T-cell (primary cell): ENCODE data around the gene TRMT13. TPM values are rescaled to one million over a fixed set of nuclear protein-coding genes. Genes with fewer than 3 reads are reported as not detected.

Experiments used
- ATAC-seq, 4 experiments: fragments of 200-7000 bp in 3 of 4; fragments of 150-1000 bp in 1 of 4; cut with Tn5 transposase; replicated peaks in 1 of 4; 1 replicate in 3 of 4; 2 replicates in 1 of 4; pipeline ENCODE4 v1.10.0; 2021; ENCODE audit warnings: moderate library complexity in 3 of 4, mild to moderate bottlenecking in 2 of 4, moderate number of reproducible peaks in 1 of 4
- CTCF ChIA-PET, 2 donors: fragments of 300-600 bp; sonication (Branson Sonifier 250); formaldehyde crosslinking; loops; one replicate each; lab custom pipeline; 2022; ENCODE audit warnings: antibody characterized with exemption in 2 of 2; lab: Charles Lee
- POLR2A ChIA-PET, 2 donors: fragments of 300-600 bp; sonication (Branson Sonifier 250); formaldehyde crosslinking; loops; one replicate each; lab custom pipeline; 2022; ENCODE audit warnings: antibody characterized with exemption in 2 of 2; lab: Charles Lee
- DNase-seq, 35 experiments: peaks; one replicate each; pipeline versions ENCODE4 v3.0.0 to v3.0.0-alpha.2; 2013 to 2023
- H3K27ac ChIP-seq: one replicate; pipeline ENCODE4 v1.5.1; 2013; ENCODE audit warnings: low read length
- H3K27me3 ChIP-seq, 2 experiments: replicated peaks in 1 of 2; 1 replicate in 1 of 2; 2 replicates in 1 of 2; pipeline versions ENCODE4 v1.6.1 to v1.7.0; 2013; ENCODE audit warnings: low read length in 1 of 2, mixed read lengths in 1 of 2; ENCODE audit not compliant: control insufficient read depth in 2 of 2, insufficient read depth in 2 of 2; ENCODE audit errors: extremely low read depth in 1 of 2
- H3K36me3 ChIP-seq, 2 donors: 1 replicate in 1 of 2; 2 replicates in 1 of 2; pipeline versions ENCODE4 v1.6.1 to v1.7.0; 2013; ENCODE audit warnings: low read length in 1 of 2; ENCODE audit not compliant: control insufficient read depth in 2 of 2, insufficient read depth in 1 of 2; ENCODE audit errors: extremely low read depth in 1 of 2
- H3K4me1 ChIP-seq, 2 experiments: 1 replicate in 1 of 2; 2 replicates in 1 of 2; pipeline versions ENCODE4 v1.6.1 to v1.7.0; 2013; ENCODE audit warnings: low read length in 2 of 2, mixed read lengths in 1 of 2; ENCODE audit not compliant: insufficient read depth in 2 of 2, control insufficient read depth in 1 of 2; ENCODE audit errors: extremely low read depth in 1 of 2
- H3K4me3 ChIP-seq, 2 donors: 1 replicate in 1 of 2; 2 replicates in 1 of 2; pipeline versions ENCODE4 v1.5.1 to v1.7.0; 2013; ENCODE audit warnings: mild to moderate bottlenecking in 2 of 2, low read length in 1 of 2, moderate library complexity in 1 of 2; ENCODE audit not compliant: control insufficient read depth in 1 of 2; ENCODE audit errors: extremely low read depth in 1 of 2
- H3K9me3 ChIP-seq: 2 replicates; pipeline ENCODE4 v1.7.0; 2013
- H3K27ac Mint-ChIP-seq, 2 donors: one replicate each; pipeline ENCODE4 v1.8.0; 2020 to 2021; ENCODE audit warnings: mild to moderate bottlenecking in 2 of 2, mixed read lengths in 2 of 2
- H3K27me3 Mint-ChIP-seq, 2 donors: one replicate each; pipeline ENCODE4 v1.8.0; 2021 to 2022; ENCODE audit warnings: mixed read lengths in 2 of 2
- H3K36me3 Mint-ChIP-seq: one replicate; pipeline ENCODE4 v1.8.0; 2021; ENCODE audit warnings: mixed read lengths
- H3K4me1 Mint-ChIP-seq, 3 donors: one replicate each; pipeline ENCODE4 v1.8.0; 2020 to 2022; ENCODE audit warnings: mixed read lengths in 3 of 3, mild to moderate bottlenecking in 1 of 3
- H3K4me3 Mint-ChIP-seq, 3 donors: one replicate each; pipeline ENCODE4 v1.8.0; 2020 to 2022; ENCODE audit warnings: mild to moderate bottlenecking in 3 of 3, mixed read lengths in 3 of 3, moderate library complexity in 3 of 3
- H3K9me3 Mint-ChIP-seq, 3 donors: one replicate each; pipeline ENCODE4 v1.8.0; 2020 to 2022; ENCODE audit warnings: mixed read lengths in 3 of 3
- WGBS: methylation state at CpG from one replicate; pipeline ENCODE4 v1.1.5; 2013; ENCODE audit warnings: missing lambda C conversion rate; ENCODE audit not compliant: insufficient coverage; 5-methylcytosine and 5-hydroxymethylcytosine counted together
- total RNA-seq, 35 experiments: library from RNA in 6 of 35; stranded (reverse) in 6 of 35; fragments of 120-200 nt in 1 of 35; gene quantifications; one replicate each; pipeline versions ENCODE4 v1.2.1 to v1.2.4 and lab custom pipeline; 2013 to 2026

TRMT13 gene
- total RNA-seq, 5 donors from 2014 or later (not counting 1 experiment from before 2014, with no cell fraction given): 15.9 to 36.1 (median 33.0) TPM

GRCh38 chr1:100164702-100165101, 31.7 kb downstream of the TRMT13 start:
- ATAC-seq (no peak), DNase-seq (no peak)
- POLR2A ChIA-PET: interaction anchor here in 1 of 2 donors (0.5 kb wide), 1 partner anchor 92 kb away, joined by 3 read pairs; no protein-coding TSS in a partner anchor
- H3K36me3 ChIP-seq: no peaks in the 10 kb centered on the region
- Mint-ChIP-seq H3K4me1 (no peaks in the 10 kb centered on the region), H3K4me3 (no peak overlapping the region), H3K27me3 (no peaks in the 10 kb centered on the region), H3K27ac (no peak overlapping the region), H3K36me3 (peaks cover 6% of the 10 kb centered on the region), H3K9me3 (no peaks in the 10 kb centered on the region)
- H3K4me3 ChIP-seq: no peak overlapping the region
- H3K27me3 ChIP-seq: no peaks in the 10 kb centered on the region
- H3K9me3 ChIP-seq: no peaks in the 10 kb centered on the region
- H3K4me1 ChIP-seq: no peaks in the 10 kb centered on the region
- CTCF ChIA-PET: no interaction called here
- H3K27ac ChIP-seq: no peak overlapping the region
- WGBS: no CpG with 5 or more reads among the region's 5 CpGs

GRCh38 chr1:100168051-100168450, 35.1 kb downstream of the TRMT13 start:
- no peaks in the 10 kb centered on the region for H3K27me3 ChIP-seq
- H3K9me3 Mint-ChIP-seq: no peaks in the 10 kb centered on the region
- no peak for ATAC-seq
- no peak overlapping the region for H3K27ac Mint-ChIP-seq
- H3K36me3 ChIP-seq: no peaks in the 10 kb centered on the region
- H3K4me1 ChIP-seq: no peaks in the 10 kb centered on the region
- H3K27me3 Mint-ChIP-seq: peaks cover 0 to 4% of the 10 kb centered on the region in 2 donors
- DNase-seq: no peak
- H3K36me3 Mint-ChIP-seq: peaks cover 10% of the 10 kb centered on the region
- H3K4me3 ChIP-seq: no peak overlapping the region
- H3K4me3 Mint-ChIP-seq: no peak overlapping the region
- no CpG with 5 or more reads among the region's 2 CpGs for WGBS
- H3K27ac ChIP-seq: no peak overlapping the region
- CTCF ChIA-PET: no interaction called here
- POLR2A ChIA-PET: no interaction called here
- no peaks in the 10 kb centered on the region for H3K9me3 ChIP-seq
- H3K4me1 Mint-ChIP-seq: no peaks in the 10 kb centered on the region

- no peaks in the 10 kb centered on the region for H3K27me3 Mint-ChIP-seq
- peaks cover 4% of the 10 kb centered on the region for H3K36me3 Mint-ChIP-seq
- WGBS: no CpG with 5 or more reads among the region's 4 CpGs
- ATAC-seq (no peak), DNase-seq (no peak)
- H3K9me3 ChIP-seq: no peaks in the 10 kb centered on the region
- no peaks in the 10 kb centered on the region for H3K4me1 ChIP-seq
- H3K27me3 ChIP-seq: no peaks in the 10 kb centered on the region
- peaks cover 0 to 9% (median 0%) of the 10 kb centered on the region in 3 donors for H3K9me3 Mint-ChIP-seq
- no peak overlapping the region for H3K4me3 ChIP-seq
- no peak overlapping the region for H3K27ac Mint-ChIP-seq
- H3K4me3 Mint-ChIP-seq: no peak overlapping the region
- no peaks in the 10 kb centered on the region for H3K4me1 Mint-ChIP-seq
- no peaks in the 10 kb centered on the region for H3K36me3 ChIP-seq
- POLR2A ChIA-PET: no interaction called here
- CTCF ChIA-PET: no interaction called here
- no peak overlapping the region for H3K27ac ChIP-seq
Measured at GRCh38 chr1:100177295-100178041, 44.5 kb downstream of the TRMT13 start.

GRCh38 chr1:100178091-100178490, 45.1 kb downstream of the TRMT13 start, which contains the start of gene LRRC39:
Gene LRRC39 (minus strand): TSS chr1:100178256. CDS start chr1:100168516, 9,740 bp downstream.
- Mint-ChIP-seq H3K36me3 (peaks cover 4% of the 10 kb centered on the region), H3K9me3 (peaks cover 0 to 14% (median 0%) of the 10 kb centered on the region in 3 donors), H3K27me3 (no peaks in the 10 kb centered on the region), H3K27ac (no peak within 1 kb of the TSS), H3K4me3 (no peak within 1 kb of the TSS), H3K4me1 (no peaks in the 10 kb centered on the region)
- H3K27me3 ChIP-seq: no peaks in the 10 kb centered on the region
- ATAC-seq (no peak), DNase-seq (no peak)
- H3K27ac ChIP-seq: no peak within 1 kb of the TSS
- ChIA-PET POLR2A (no interaction called here), CTCF (no interaction called here)
- no CpG with 5 or more reads among the region's 5 CpGs for WGBS
- H3K4me3 ChIP-seq: no peak within 1 kb of the TSS
- H3K4me1 ChIP-seq: no peaks in the 10 kb centered on the region
- H3K36me3 ChIP-seq: no peaks in the 10 kb centered on the region
- H3K9me3 ChIP-seq: no peaks in the 10 kb centered on the region

GRCh38 chr1:100183370-100183769, 50.4 kb downstream of the TRMT13 start:
- 80% methylated on average over 1 of the region's 4 CpGs for WGBS
- no peak overlapping the region for H3K27ac ChIP-seq
- peaks cover 0 to 1% of the 10 kb centered on the region in 2 donors for H3K36me3 ChIP-seq
- DNase-seq (no peak), ATAC-seq (no peak)
- no peaks in the 10 kb centered on the region for H3K4me1 ChIP-seq
- POLR2A ChIA-PET: no interaction called here
- H3K4me1 Mint-ChIP-seq: no peaks in the 10 kb centered on the region
- no peaks in the 10 kb centered on the region for H3K27me3 ChIP-seq
- no peak overlapping the region for H3K4me3 Mint-ChIP-seq
- H3K9me3 ChIP-seq: no peaks in the 10 kb centered on the region
- peaks cover 0 to 10% (median 0%) of the 10 kb centered on the region in 3 donors for H3K9me3 Mint-ChIP-seq
- H3K27ac Mint-ChIP-seq: no peak overlapping the region
- CTCF ChIA-PET: interaction anchor here in 1 of 2 donors (0.7 kb wide), 1 partner anchor 21 kb away, joined by 3 read pairs; no protein-coding TSS in a partner anchor
- no peak overlapping the region for H3K4me3 ChIP-seq
- H3K27me3 Mint-ChIP-seq: no peaks in the 10 kb centered on the region
- H3K36me3 Mint-ChIP-seq: peaks cover 8% of the 10 kb centered on the region

GRCh38 chr1:100184536-100184935, 51.6 kb downstream of the TRMT13 start:
- Mint-ChIP-seq H3K27ac (no peak overlapping the region), H3K9me3 (peaks cover 0 to 10% (median 0%) of the 10 kb centered on the region in 3 donors), H3K36me3 (peaks cover 8% of the 10 kb centered on the region), H3K27me3 (no peaks in the 10 kb centered on the region), H3K4me1 (no peaks in the 10 kb centered on the region), H3K4me3 (no peak overlapping the region)
- ChIA-PET POLR2A (no interaction called here), CTCF (no interaction called here)
- Histone ChIP-seq H3K4me1 (no peaks in the 10 kb centered on the region), H3K27me3 (no peaks in the 10 kb centered on the region), H3K36me3 (peaks cover 0 to 5% of the 10 kb centered on the region in 2 donors), H3K27ac (no peak overlapping the region), H3K9me3 (no peaks in the 10 kb centered on the region), H3K4me3 (no peak overlapping the region)
- no CpG with 5 or more reads among the region's 1 CpG for WGBS
- ATAC-seq (no peak), DNase-seq (no peak)
